GM06990 (cell line): ENCODE data around the gene SLC51B.
A peak's percentile ranks its signal among the peaks of the same experiment; 100 is the strongest.

ENCODE experiments used
- DNase-seq: peaks from one replicate; pipeline ENCODE4 v3.0.0-alpha.2; 2011; ENCODE audit not compliant: insufficient read length; ENCODE audit errors: extremely low read depth
- H3K27me3 ChIP-seq: replicated peaks from 2 replicates; pipeline ENCODE4 v1.6.0; 2011; ENCODE audit warnings: low read length; ENCODE audit not compliant: control insufficient read depth, insufficient read depth
- H3K36me3 ChIP-seq: 2 replicates; pipeline ENCODE4 v1.5.1; 2011; ENCODE audit warnings: low read length; ENCODE audit not compliant: control insufficient read depth, insufficient read depth
- H3K4me3 ChIP-seq: replicated peaks from 2 replicates; pipeline ENCODE4 v1.5.1; 2011; ENCODE audit warnings: low read depth, mild to moderate bottlenecking, control low read depth, low read length
- TF ChIP-seq, protein P1 (sequence below): IDR thresholded peaks from 2 replicates; pipeline ENCODE4 v1.5.1; 2011; ENCODE audit warnings: low read length, control low read depth, mild to moderate bottlenecking, inconsistent platforms; ENCODE audit not compliant: insufficient read depth, poor library complexity, severe bottlenecking

The SLC51B gene

DNA sequence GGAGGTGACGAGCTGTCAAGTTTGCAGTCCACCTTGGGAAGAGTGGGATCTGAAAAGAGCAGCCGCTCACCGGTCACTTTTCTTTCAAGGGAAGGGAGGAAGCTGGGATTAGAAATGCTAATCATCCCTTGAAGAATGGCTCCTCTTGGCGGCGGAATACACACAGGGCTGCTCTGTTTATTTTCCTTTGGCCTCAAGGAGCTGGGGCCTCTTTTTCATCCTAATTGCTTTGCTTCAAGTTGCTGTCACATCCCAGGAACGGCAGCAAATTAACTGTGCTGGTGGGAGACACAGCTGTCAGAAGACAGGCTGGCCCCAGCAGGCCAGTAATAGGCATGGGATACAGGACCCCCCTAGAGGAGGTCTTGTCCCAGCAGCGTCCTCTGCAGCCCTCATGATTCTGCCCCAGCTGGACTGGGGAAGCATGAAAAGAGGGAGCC is 38.1 kb downstream of the SLC51B start:
- TF ChIP-seq, protein P1, sequence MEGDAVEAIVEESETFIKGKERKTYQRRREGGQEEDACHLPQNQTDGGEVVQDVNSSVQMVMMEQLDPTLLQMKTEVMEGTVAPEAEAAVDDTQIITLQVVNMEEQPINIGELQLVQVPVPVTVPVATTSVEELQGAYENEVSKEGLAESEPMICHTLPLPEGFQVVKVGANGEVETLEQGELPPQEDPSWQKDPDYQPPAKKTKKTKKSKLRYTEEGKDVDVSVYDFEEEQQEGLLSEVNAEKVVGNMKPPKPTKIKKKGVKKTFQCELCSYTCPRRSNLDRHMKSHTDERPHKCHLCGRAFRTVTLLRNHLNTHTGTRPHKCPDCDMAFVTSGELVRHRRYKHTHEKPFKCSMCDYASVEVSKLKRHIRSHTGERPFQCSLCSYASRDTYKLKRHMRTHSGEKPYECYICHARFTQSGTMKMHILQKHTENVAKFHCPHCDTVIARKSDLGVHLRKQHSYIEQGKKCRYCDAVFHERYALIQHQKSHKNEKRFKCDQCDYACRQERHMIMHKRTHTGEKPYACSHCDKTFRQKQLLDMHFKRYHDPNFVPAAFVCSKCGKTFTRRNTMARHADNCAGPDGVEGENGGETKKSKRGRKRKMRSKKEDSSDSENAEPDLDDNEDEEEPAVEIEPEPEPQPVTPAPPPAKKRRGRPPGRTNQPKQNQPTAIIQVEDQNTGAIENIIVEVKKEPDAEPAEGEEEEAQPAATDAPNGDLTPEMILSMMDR = no peak

DNA sequence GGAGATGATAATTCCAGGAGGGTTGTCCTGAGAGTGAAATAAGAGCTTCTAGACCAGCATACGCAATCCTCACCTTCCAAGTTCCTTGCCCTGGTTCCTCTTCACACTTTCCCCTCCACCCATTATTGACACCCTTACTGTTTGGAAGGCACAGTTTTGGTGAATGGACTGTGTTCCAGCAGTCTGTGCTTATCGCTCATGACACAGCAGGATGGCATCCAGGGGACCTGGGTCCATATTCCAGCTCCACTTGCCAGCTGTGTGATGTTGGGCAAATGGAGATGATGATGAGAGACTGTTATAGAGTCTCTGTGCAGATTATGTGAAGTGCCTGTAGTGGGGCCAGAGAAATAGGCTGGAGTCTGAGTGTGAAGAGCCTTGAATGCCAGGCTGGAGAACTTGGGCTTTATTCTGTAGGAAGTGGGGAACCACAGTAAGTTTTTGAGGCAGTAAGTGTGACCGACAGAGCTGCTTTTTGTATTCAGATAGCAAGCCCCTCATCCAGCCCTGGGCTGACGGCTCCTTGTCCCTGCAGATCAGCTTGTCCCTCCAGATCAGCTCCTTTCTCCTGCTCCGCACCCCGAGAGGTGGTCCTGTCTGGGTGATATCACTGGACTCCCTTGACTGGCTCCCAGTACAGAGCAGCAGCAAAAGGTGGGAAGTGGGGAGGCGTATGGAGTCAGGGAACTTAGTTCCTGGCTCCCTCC is 39.5 kb downstream of the SLC51B start:
- TF ChIP-seq, protein P1 = no peak
- Histone ChIP-seq H3K4me3 (no peak overlapping the region), H3K27me3 (no peaks in the 10 kb centered on the region; the same call in 1 of the 2 replicates), H3K36me3 (no peaks in the 10 kb centered on the region; the same call in 1 of the 2 replicates)
- DNase-seq = no peak

More for the DNA sequence above, 38.1 kb downstream of the SLC51B start:
- H3K27me3 ChIP-seq = no peaks in the 10 kb centered on the region; the same call in 1 of the 2 replicates
- H3K36me3 ChIP-seq = no peaks in the 10 kb centered on the region
- no peak overlapping the region for H3K4me3 ChIP-seq
- no peak for DNase-seq

DNA sequence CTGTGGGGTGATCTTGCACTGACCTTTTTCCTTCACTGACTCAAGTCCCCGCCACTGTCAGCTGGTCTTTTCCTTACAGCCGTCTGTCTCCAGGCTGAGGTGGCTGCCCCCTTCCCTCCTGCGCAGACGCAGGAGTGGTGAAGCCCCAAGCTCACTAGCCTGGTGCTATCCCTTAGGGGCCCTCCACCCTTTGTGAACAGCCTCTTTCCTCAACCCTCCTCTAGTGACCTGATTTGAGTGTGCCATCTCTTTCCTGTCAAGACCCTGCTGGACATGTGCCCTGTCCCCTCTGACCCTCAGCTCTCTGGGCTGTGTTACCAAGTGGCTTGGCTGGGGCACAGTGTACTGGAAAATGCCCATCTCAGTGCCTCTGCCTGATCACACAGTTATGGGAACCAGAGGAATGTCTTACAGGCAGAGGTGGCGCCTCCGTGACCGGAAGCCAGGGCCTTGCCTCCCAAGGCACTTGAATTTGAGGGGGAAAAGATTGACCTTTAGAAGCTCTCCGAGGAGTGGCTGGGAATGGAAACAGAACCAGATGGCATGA is 40.1 kb downstream of the SLC51B start:
- TF ChIP-seq, protein P1 = no peak
- no peak for DNase-seq
- H3K27me3 ChIP-seq = no peaks in the 10 kb centered on the region; the same call in 1 of the 2 replicates
- H3K4me3 ChIP-seq = no peak overlapping the region
- H3K36me3 ChIP-seq = no peaks in the 10 kb centered on the region; the same call in 1 of the 2 replicates

DNA sequence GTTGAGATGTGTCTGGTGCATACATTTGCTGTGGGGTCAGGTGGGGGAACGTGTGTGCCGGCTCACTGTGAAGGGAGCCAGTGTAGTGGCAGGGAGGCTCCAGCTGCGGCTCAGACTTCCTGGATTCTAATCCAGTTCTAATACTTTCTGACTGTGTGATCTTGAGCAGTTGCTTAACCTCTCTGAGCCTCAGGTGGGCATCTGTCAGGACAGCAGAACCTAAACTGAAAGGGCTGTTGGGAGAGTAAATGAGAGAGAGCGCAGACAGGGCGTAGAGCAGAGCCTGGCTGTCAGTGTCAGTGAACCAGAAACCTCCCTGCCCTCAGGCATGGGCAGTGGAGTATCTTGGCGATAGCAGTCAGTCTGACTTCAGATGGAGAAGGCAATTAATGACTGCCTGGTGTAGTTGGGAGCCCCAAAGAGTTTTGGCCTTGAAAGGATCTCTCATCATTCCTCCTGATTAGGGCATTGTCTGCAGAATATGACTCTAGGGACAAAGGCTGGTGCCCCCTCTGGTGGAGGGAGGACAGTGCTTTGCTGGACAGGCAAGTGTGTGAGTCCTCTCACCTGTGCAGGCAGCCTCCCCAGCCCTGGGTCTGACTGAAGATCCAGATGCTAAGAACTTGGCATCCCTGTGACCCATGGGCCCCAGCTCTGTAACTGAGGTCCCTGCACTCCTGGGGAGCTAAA is 40.9 kb downstream of the SLC51B start:
- Histone ChIP-seq H3K27me3 (no peaks in the 10 kb centered on the region; the same call in 1 of the 2 replicates), H3K4me3 (no peak overlapping the region), H3K36me3 (no peaks in the 10 kb centered on the region; the same call in 1 of the 2 replicates)
- no peak for DNase-seq
- TF ChIP-seq, protein P1 = peak; percentile 46

DNA sequence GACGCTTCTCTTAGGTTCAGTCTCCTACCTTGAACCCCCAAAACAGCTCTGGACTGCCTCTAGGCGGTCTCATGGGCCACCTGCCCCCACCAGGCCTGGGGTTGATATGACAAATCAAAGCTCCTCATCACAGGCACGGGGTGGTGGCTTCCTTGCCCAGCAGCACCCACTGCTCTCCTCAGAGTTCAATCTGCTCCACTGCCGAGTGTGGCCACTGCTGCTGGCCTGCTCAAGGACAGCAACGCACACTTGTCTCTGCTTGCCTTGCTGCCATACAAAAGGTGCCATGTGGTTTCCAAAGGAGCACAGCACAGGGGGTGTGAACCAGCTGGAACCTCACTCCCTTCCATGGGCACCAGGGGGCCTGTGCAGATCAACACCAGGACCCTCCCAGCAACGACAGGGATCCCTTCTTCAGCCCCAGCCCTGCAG is 41.5 kb downstream of the SLC51B start:
- Histone ChIP-seq H3K36me3 (no peaks in the 10 kb centered on the region; the same call in 1 of the 2 replicates), H3K4me3 (no peak overlapping the region), H3K27me3 (no peaks in the 10 kb centered on the region; the same call in 1 of the 2 replicates)
- DNase-seq = no peak
- TF ChIP-seq, protein P1 = no peak
